ENCODE measurements around the gene NRXN3.

GRCh38 chr14:79473651-79474050, 1303.5 kb downstream of the NRXN3 start:
- TF ChIP-seq EZH2 (IDR thresholded peaks at IDR 0.05) (no peak), CTCF (IDR thresholded peaks at IDR 0.05) (no peak)
